ENCODE results near the gene CFAP100.

DNA sequence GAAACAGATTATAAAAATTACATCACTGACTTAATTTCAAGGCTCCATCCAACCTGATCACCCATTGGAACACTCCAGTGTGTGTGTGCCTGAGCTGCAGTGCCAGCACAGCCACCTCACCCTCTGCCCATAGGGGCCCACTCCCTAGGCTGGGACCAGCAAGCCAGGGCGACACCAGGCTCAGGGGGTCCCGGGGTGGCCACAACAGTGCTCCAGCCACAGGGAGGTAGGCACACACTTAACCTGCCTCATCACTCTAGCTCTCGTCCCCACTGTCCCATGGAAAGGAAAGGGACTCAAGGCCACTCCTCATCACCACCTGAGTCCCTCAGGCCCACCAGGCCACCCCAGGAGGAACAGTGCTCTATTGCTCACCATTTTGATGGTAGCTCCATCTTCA lies 56.0 kb downstream of the CFAP100 start:
- TF ChIP-seq, protein P1, sequence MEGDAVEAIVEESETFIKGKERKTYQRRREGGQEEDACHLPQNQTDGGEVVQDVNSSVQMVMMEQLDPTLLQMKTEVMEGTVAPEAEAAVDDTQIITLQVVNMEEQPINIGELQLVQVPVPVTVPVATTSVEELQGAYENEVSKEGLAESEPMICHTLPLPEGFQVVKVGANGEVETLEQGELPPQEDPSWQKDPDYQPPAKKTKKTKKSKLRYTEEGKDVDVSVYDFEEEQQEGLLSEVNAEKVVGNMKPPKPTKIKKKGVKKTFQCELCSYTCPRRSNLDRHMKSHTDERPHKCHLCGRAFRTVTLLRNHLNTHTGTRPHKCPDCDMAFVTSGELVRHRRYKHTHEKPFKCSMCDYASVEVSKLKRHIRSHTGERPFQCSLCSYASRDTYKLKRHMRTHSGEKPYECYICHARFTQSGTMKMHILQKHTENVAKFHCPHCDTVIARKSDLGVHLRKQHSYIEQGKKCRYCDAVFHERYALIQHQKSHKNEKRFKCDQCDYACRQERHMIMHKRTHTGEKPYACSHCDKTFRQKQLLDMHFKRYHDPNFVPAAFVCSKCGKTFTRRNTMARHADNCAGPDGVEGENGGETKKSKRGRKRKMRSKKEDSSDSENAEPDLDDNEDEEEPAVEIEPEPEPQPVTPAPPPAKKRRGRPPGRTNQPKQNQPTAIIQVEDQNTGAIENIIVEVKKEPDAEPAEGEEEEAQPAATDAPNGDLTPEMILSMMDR (IDR thresholded peaks at IDR 0.05; ENCODE audit: poor library complexity) = no peak
- no peak for TF ChIP-seq EZH2 (IDR thresholded peaks at IDR 0.05; ENCODE audit: borderline replicate concordance)

Measured in hepatocyte (in vitro differentiated cells).